HG02623 (cell line): ENCODE results near the gene HTR1D.

Experiments used
- ATAC-seq: cut with Tn5 transposase; IDR thresholded peaks from one replicate; pipeline ENCODE4 v1.9.1; 2021; ENCODE audit warnings: moderate library complexity; ENCODE audit not compliant: unreplicated experiment

Gene HTR1D

GRCh38 chr1:23187637-23188036 lies 29.7 kb downstream of the HTR1D start:
- no peak for ATAC-seq

GRCh38 chr1:23185381-23185780 lies 31.9 kb downstream of the HTR1D start:
- no peak for ATAC-seq

- ATAC-seq = no peak
These were observed 32.9 kb downstream of the HTR1D start for GRCh38 chr1:23184212-23184934.

GRCh38 chr1:23179862-23180261 lies 37.4 kb downstream of the HTR1D start:
- no peak for ATAC-seq

- no peak for ATAC-seq
These were observed 38.4 kb downstream of the HTR1D start for GRCh38 chr1:23178950-23179349.

- ATAC-seq = no peak
These were observed 38.9 kb downstream of the HTR1D start for GRCh38 chr1:23178414-23178813.

GRCh38 chr1:23177438-23178380 lies 39.6 kb downstream of the HTR1D start:
- no peak for ATAC-seq

GRCh38 chr1:23177031-23177430 lies 40.3 kb downstream of the HTR1D start:
- ATAC-seq = no peak

GRCh38 chr1:23174426-23175110 lies 42.7 kb downstream of the HTR1D start:
- no peak for ATAC-seq

- no peak for ATAC-seq
These were observed 46.0 kb downstream of the HTR1D start for GRCh38 chr1:23171181-23171755.

GRCh38 chr1:23169727-23170335 lies 47.5 kb downstream of the HTR1D start:
- ATAC-seq = no peak

- no peak for ATAC-seq
These were observed 48.1 kb downstream of the HTR1D start for GRCh38 chr1:23169195-23169575.

- ATAC-seq = peak; percentile 65
These were observed 48.7 kb downstream of the HTR1D start, which contains the start of gene LUZP1 for GRCh38 chr1:23168445-23169194. TSS of gene LUZP1 (minus strand) at chr1:23168856.

GRCh38 chr1:23168079-23168444 lies 49.2 kb downstream of the HTR1D start:
- peak; percentile 17 for ATAC-seq

- ATAC-seq = no peak
These were observed 49.8 kb downstream of the HTR1D start for GRCh38 chr1:23167353-23168078.

- no peak for ATAC-seq
These were observed 50.4 kb downstream of the HTR1D start for GRCh38 chr1:23166854-23167253.

GRCh38 chr1:23163395-23163794 lies 53.9 kb downstream of the HTR1D start:
- no peak for ATAC-seq

GRCh38 chr1:23159963-23160877 lies 57.1 kb downstream of the HTR1D start:
- no peak for ATAC-seq
